GM19023 (cell line): Measurements from ENCODE around the gene CCNL2.
A peak's percentile ranks its signal among the peaks of the same experiment; 100 is the strongest.
"Not testable (repeated sequence)": the region's sequence is repeated elsewhere in the genome, so short reads cannot be mapped to it uniquely, and the experiment has no call there.

Experiments used
- ATAC-seq: cut with Tn5 transposase; IDR thresholded peaks from one replicate; pipeline ENCODE4 v1.9.1; 2021; ENCODE audit warnings: mild to moderate bottlenecking, moderate library complexity; ENCODE audit not compliant: unreplicated experiment

The CCNL2 gene

GRCh38 chr1:1376551-1377226 is 22.4 kb downstream of the CCNL2 start:
- ATAC-seq: no peak

GRCh38 chr1:1374929-1375662 is 24.0 kb downstream of the CCNL2 start, which contains the start of gene AURKAIP1:
Gene AURKAIP1 (minus strand): TSS chr1:1375207. CDS start chr1:1374756, 451 bp downstream.
- peak; percentile 86 for ATAC-seq

GRCh38 chr1:1374589-1374928 is 24.6 kb downstream of the CCNL2 start:
- ATAC-seq: peak; percentile 2

GRCh38 chr1:1373815-1374588 is 25.1 kb downstream of the CCNL2 start:
- ATAC-seq: no peak

- no peak for ATAC-seq
Measured at GRCh38 chr1:1373051-1373814, 25.9 kb downstream of the CCNL2 start.

- ATAC-seq: no peak
Measured at GRCh38 chr1:1371746-1372711, 27.1 kb downstream of the CCNL2 start.

- no peak for ATAC-seq
Measured at GRCh38 chr1:1371364-1371745, 27.8 kb downstream of the CCNL2 start.

- ATAC-seq: no peak
Measured at GRCh38 chr1:1370771-1371300, 28.3 kb downstream of the CCNL2 start.

GRCh38 chr1:1370094-1370493 is 29.0 kb downstream of the CCNL2 start:
- not testable (repeated sequence) for ATAC-seq

GRCh38 chr1:1367315-1367714 is 31.8 kb downstream of the CCNL2 start:
- ATAC-seq: no peak

- no peak for ATAC-seq
Measured at GRCh38 chr1:1366699-1367066, 32.5 kb downstream of the CCNL2 start.

- ATAC-seq: no peak
Measured at GRCh38 chr1:1365875-1366698, 33.0 kb downstream of the CCNL2 start.

- no peak for ATAC-seq
Measured at GRCh38 chr1:1364266-1364665, 34.9 kb downstream of the CCNL2 start.

- ATAC-seq: no peak
Measured at GRCh38 chr1:1361982-1362423, 37.1 kb downstream of the CCNL2 start.

- ATAC-seq: no peak
Measured at GRCh38 chr1:1361233-1361981, 37.7 kb downstream of the CCNL2 start.

- ATAC-seq: no peak
Measured at GRCh38 chr1:1360506-1361169, 38.5 kb downstream of the CCNL2 start.

- no peak for ATAC-seq
Measured at GRCh38 chr1:1359664-1360468, 39.3 kb downstream of the CCNL2 start.
